PFSK-1 (cell line): ENCODE measurements around the gene THSD7B.

ENCODE experiments used
- FOXP2 ChIP-seq: optimal IDR thresholded peaks from 2 replicates; pipeline ENCODE3; 2011; ENCODE audit warnings: borderline replicate concordance, control low read depth, inconsistent platforms; ENCODE audit not compliant: insufficient read depth; ENCODE audit errors: extremely low read length, extremely low read depth
- POLR2AphosphoS5 ChIP-seq: IDR thresholded peaks from 2 replicates; pipeline ENCODE4 v1.6.1; 2012; ENCODE audit warnings: low read depth, mild to moderate bottlenecking, control low read depth, low read length, moderate library complexity
- SIN3A ChIP-seq: IDR thresholded peaks from 2 replicates; pipeline ENCODE4 v1.6.1; 2012; ENCODE audit warnings: mild to moderate bottlenecking, low read length, moderate library complexity, borderline replicate concordance; ENCODE audit not compliant: insufficient read depth
- TAF1 ChIP-seq: IDR thresholded peaks from 2 replicates; pipeline ENCODE4 v1.6.1; 2012; ENCODE audit warnings: low read length, control low read depth, borderline replicate concordance; ENCODE audit not compliant: insufficient read depth
- TF ChIP-seq, protein P1 (sequence below), 2 experiments: IDR thresholded peaks; 2 replicates each; pipeline versions ENCODE4 v1.6.1 to v1.8.0; 2011 to 2012; ENCODE audit warnings: low read depth in 2 of 2, low read length in 2 of 2, control low read depth in 1 of 2, inconsistent platforms in 1 of 2, mild to moderate bottlenecking in 1 of 2, moderate library complexity in 1 of 2; ENCODE audit not compliant: insufficient read depth in 1 of 2

Gene THSD7B

DNA sequence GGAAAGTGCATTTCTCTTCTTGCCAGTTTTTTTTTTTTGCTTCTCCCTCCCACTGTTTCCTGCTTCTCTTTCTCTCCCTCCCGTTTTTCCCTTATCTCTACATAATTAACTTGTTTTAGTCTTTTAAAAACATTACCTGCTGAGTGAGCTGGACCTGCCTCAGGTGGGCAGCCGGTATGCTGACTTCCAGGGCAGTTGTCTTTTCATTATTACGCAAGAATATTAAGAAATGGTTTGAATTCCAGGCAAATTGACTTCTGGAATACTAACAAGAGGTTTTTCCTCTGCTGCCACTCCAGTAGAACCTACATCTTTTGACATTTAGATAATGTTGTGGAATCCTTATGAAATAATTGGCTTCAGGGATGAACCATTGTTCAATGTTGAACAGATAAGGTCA lies 161.8 kb downstream of the THSD7B start:
- TF ChIP-seq, protein P1, sequence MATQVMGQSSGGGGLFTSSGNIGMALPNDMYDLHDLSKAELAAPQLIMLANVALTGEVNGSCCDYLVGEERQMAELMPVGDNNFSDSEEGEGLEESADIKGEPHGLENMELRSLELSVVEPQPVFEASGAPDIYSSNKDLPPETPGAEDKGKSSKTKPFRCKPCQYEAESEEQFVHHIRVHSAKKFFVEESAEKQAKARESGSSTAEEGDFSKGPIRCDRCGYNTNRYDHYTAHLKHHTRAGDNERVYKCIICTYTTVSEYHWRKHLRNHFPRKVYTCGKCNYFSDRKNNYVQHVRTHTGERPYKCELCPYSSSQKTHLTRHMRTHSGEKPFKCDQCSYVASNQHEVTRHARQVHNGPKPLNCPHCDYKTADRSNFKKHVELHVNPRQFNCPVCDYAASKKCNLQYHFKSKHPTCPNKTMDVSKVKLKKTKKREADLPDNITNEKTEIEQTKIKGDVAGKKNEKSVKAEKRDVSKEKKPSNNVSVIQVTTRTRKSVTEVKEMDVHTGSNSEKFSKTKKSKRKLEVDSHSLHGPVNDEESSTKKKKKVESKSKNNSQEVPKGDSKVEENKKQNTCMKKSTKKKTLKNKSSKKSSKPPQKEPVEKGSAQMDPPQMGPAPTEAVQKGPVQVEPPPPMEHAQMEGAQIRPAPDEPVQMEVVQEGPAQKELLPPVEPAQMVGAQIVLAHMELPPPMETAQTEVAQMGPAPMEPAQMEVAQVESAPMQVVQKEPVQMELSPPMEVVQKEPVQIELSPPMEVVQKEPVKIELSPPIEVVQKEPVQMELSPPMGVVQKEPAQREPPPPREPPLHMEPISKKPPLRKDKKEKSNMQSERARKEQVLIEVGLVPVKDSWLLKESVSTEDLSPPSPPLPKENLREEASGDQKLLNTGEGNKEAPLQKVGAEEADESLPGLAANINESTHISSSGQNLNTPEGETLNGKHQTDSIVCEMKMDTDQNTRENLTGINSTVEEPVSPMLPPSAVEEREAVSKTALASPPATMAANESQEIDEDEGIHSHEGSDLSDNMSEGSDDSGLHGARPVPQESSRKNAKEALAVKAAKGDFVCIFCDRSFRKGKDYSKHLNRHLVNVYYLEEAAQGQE (IDR thresholded peaks at IDR 0.05; ENCODE audit: insufficient read depth in 1 of 2, low read depth in 2 of 2, low read length in 2 of 2) = no peak
- TF ChIP-seq POLR2AphosphoS5 (no peak), TAF1 (no peak), SIN3A (no peak)

- TF ChIP-seq SIN3A (no peak), TAF1 (no peak), POLR2AphosphoS5 (no peak), FOXP2 (no peak)
- TF ChIP-seq, protein P1 (IDR thresholded peaks at IDR 0.05; ENCODE audit: insufficient read depth in 1 of 2, low read depth in 2 of 2, low read length in 2 of 2) = no peak
Measured at GRCh38 chr2:136929531-136929930, 164.2 kb downstream of the THSD7B start.

DNA sequence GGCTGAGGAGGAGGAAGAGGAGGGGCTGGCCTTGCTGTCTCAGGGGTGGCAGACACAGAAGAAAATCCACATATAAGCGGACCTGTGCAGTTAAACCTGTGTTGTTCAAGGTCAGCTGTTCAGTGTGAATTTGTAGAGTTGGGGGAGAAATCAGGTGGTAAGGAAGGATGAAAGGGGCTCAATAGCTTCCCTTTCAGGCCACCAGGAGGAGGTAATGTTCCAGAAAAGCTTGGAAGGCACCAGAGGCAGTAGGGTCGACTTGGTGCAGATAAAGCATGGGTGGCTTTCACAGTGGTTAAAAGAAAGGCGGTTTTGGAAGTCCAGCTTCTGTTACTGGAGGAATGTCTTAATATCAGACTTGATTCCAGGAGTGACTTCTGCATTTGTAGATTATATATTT lies 167.4 kb downstream of the THSD7B start:
- TF ChIP-seq, protein P1 (IDR thresholded peaks at IDR 0.05; ENCODE audit: insufficient read depth in 1 of 2, low read depth in 2 of 2, low read length in 2 of 2) = no peak
- TF ChIP-seq FOXP2 (no peak), POLR2AphosphoS5 (no peak), SIN3A (no peak), TAF1 (no peak)

DNA sequence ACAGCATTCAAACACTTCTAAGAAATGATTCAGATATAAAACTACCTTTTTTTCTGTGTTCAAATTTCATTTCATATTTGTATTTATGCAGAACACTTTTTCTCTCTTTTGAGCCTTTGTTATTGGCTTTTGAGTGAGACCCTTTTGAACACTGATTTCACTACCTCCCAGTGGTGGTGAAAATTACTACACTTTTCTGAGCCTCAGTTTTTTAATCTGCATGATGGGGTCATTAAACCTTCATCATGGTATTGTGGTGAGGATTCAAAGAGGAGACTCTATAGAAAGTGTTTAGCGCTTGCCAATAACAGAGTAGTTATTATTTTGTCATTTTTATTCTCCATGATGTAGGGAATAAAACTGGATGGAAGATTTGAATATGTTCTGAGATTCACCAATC lies 169.8 kb downstream of the THSD7B start:
- TF ChIP-seq POLR2AphosphoS5 = no peak
- TF ChIP-seq FOXP2 = no peak
- TF ChIP-seq, protein P1 (IDR thresholded peaks at IDR 0.05; ENCODE audit: insufficient read depth in 1 of 2, low read depth in 2 of 2, low read length in 2 of 2) = no peak

DNA sequence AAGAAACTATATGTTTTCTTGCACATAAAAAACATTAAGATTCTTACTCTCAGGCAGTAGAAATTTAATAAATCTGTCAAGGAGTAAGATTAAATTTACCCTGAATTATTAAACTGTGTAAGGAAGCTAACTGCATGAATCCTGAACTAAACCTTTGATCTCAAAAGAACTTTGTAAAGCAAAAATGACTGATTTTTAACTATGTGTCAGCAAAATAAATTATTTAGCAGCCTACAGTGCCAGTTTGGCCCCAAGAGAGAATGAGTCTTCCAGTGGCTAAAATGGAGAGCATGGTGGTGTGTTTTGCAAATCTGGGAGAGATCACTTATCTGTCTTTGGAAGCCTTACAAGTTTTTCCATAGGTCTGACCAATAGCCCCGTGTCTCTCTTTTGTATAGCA lies 190.7 kb downstream of the THSD7B start:
- TF ChIP-seq POLR2AphosphoS5 = no peak

DNA sequence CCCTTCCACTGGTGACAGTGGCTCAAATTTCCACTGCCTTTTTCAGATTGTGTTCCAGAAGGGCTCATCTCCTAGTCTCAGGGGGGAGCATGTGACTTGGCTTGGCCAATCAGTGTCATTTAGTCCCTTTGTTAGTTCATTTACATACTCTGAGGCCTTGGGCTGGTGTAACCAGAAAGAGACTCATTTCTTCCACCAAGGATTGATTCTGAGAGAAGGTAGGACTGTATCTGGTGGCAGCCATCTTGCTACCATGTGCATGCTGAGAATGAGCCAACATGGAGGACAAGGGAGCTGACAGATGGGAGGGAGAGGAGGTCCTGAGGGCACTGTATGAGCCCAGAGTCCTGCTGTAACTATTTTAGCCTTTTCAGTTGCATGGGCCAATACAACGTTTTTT lies 191.7 kb downstream of the THSD7B start:
- no peak for TF ChIP-seq SIN3A
- no peak for TF ChIP-seq POLR2AphosphoS5
- TF ChIP-seq, protein P1 (IDR thresholded peaks at IDR 0.05; ENCODE audit: insufficient read depth in 1 of 2, low read depth in 2 of 2, low read length in 2 of 2) = no peak
- no peak for TF ChIP-seq TAF1
- TF ChIP-seq FOXP2 = no peak
